BLaER1 treated with 17β-estradiol and CSF1 and Interleukin-3, amounts not matched to agents 10 nM and 100 nM (cell line): Measurements from ENCODE around the gene UBR7.
A peak's percentile ranks its signal among the peaks of the same experiment; 100 is the strongest.

ENCODE experiments used
- H3K27ac ChIP-seq, 11 experiments: shearing (Covaris generic); formaldehyde crosslinking; 2 replicates each; pipeline ENCODE4 v1.8.1; 2022
- H3K27me3 ChIP-seq, 11 experiments: shearing (Covaris generic); formaldehyde crosslinking; 2 replicates each; pipeline ENCODE4 v1.8.1; 2022
- H3K36me3 ChIP-seq, 11 experiments: shearing (Covaris generic); formaldehyde crosslinking; 2 replicates each; pipeline ENCODE4 v1.8.1; 2022
- H3K4me1 ChIP-seq, 10 experiments: shearing (Covaris generic); formaldehyde crosslinking; 2 replicates each; pipeline ENCODE4 v1.8.1; 2022
- H3K4me2 ChIP-seq, 11 experiments: shearing (Covaris generic); formaldehyde crosslinking; 2 replicates each; pipeline ENCODE4 v1.8.1; 2022
- H3K4me3 ChIP-seq, 10 experiments: shearing (Covaris generic); formaldehyde crosslinking; 2 replicates each; pipeline ENCODE4 v1.8.1; 2022
- H3K9ac ChIP-seq, 11 experiments: shearing (Covaris generic); formaldehyde crosslinking; 2 replicates each; pipeline ENCODE4 v1.8.1; 2022
- H3K9me3 ChIP-seq, 11 experiments: shearing (Covaris generic); formaldehyde crosslinking; replicated peaks in 1 of 11; 2 replicates each; pipeline ENCODE4 v1.8.1; 2022
- H4K20me1 ChIP-seq, 11 experiments: shearing (Covaris generic); formaldehyde crosslinking; 2 replicates each; pipeline ENCODE4 v1.8.1; 2022
- Cebpa-rat ChIP-seq, 11 experiments: shearing (Covaris generic); IDR thresholded peaks; 2 replicates each; pipeline ENCODE4 v1.8.1; 2022

UBR7 gene

DNA sequence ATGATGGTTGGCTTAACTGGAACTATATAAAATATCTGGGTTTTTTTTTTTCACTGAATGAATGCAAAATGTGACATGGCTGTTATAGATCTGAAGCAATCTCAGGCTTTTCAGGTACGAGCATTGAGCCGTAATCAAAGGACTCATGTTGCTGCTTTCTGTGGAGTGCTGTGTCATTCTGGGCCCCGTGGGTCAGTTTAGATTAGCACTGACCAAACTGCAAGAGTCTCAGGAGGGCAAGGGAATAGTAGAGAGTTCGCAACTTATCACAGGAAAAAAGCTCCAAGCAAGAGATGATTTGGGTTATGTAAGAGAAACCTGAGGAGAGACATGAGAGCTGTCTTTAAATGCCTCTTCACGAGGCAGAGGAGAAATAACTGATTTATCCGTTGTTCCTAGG, 59.1 kb downstream of the UBR7 start:
- peaks cover 33 to 69% (median 48%) of the 10 kb centered on the region in 11 experiments for H3K36me3 ChIP-seq
- H3K9ac ChIP-seq = no peak overlapping the region
- peaks cover 0 to 85% (median 29%) of the 10 kb centered on the region in 11 experiments; a peak in 13 of 22 replicates for H4K20me1 ChIP-seq
- no peaks in the 10 kb centered on the region for H3K27me3 ChIP-seq
- no peaks in the 10 kb centered on the region for H3K9me3 ChIP-seq
- peaks cover 0 to 11% (median under 1%) of the 10 kb centered on the region in 10 experiments; a peak in 5 of 20 replicates for H3K4me1 ChIP-seq
- no peak overlapping the region for H3K4me2 ChIP-seq
- no peak overlapping the region for H3K4me3 ChIP-seq
- TF ChIP-seq Cebpa-rat (IDR thresholded peaks at IDR 0.05) = no peak
- H3K27ac ChIP-seq = no peak overlapping the region

DNA sequence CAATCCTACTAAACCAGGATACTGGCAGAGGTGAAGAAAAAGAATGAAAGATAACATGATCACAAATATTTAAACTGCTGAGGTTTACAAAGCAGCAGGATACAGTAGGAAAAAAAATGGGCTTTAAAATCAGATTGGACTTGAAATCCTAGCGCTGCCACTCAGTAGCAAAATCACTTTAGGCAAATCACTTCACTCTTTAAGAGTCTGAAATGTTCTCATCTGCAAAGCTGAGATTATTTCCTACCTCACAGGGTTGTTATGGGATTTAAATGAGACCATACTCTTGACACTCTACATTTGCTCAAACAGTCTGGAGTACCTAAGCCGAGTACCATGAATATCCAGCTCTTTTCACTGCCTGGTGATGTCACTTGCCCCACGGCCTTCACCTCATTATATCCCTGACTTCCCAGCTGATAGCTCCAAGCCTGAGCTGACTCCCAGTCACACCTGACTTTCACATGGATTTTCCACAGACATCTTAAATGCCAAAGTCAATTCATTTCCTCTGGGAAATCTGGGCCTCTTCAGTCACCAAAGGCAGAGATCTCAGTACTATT, 60.2 kb downstream of the UBR7 start:
- Histone ChIP-seq H3K36me3 (peaks cover 22 to 68% (median 37%) of the 10 kb centered on the region in 11 experiments), H3K27ac (no peak overlapping the region), H3K4me1 (peaks cover 0 to 22% (median 8%) of the 10 kb centered on the region in 10 experiments; a peak in 13 of 20 replicates), H3K27me3 (no peaks in the 10 kb centered on the region), H4K20me1 (peaks cover 0 to 96% (median 29%) of the 10 kb centered on the region in 11 experiments; a peak in 13 of 22 replicates), H3K9ac (no peak overlapping the region), H3K4me2 (no peak overlapping the region), H3K9me3 (no peaks in the 10 kb centered on the region), H3K4me3 (no peak overlapping the region)
- TF ChIP-seq Cebpa-rat (IDR thresholded peaks at IDR 0.05) = no peak

DNA sequence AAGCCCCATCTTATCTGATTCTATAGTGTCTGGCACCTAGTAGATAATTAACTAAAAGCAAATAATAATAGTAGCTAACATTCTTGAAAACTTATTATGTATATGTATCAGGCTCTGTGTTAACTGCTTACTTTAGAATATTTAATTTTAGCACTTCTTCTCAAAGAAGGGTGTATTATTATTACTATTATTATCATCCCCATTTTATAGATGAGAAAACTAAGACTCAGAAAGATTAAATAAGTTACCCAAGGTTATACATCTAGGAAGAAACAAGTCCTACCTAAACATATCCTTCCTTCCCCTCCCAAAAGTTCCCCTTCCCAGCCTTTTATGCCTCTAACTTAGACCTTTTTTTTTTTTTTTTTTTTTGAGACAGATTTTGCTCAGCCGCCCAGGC, 61.4 kb downstream of the UBR7 start:
- no peaks in the 10 kb centered on the region for H3K9me3 ChIP-seq
- no peak for TF ChIP-seq Cebpa-rat (IDR thresholded peaks at IDR 0.05)
- H3K27ac ChIP-seq = no peak overlapping the region
- no peak overlapping the region for H3K4me3 ChIP-seq
- peaks cover 0 to 31% (median 8%) of the 10 kb centered on the region in 10 experiments; a peak in 13 of 20 replicates for H3K4me1 ChIP-seq
- no peak overlapping the region for H3K9ac ChIP-seq
- H4K20me1 ChIP-seq = peaks cover 0 to 99% (median 29%) of the 10 kb centered on the region in 11 experiments; a peak in 13 of 22 replicates
- H3K27me3 ChIP-seq = no peaks in the 10 kb centered on the region
- H3K36me3 ChIP-seq = peaks cover 19 to 68% (median 25%) of the 10 kb centered on the region in 11 experiments
- no peak overlapping the region for H3K4me2 ChIP-seq

DNA sequence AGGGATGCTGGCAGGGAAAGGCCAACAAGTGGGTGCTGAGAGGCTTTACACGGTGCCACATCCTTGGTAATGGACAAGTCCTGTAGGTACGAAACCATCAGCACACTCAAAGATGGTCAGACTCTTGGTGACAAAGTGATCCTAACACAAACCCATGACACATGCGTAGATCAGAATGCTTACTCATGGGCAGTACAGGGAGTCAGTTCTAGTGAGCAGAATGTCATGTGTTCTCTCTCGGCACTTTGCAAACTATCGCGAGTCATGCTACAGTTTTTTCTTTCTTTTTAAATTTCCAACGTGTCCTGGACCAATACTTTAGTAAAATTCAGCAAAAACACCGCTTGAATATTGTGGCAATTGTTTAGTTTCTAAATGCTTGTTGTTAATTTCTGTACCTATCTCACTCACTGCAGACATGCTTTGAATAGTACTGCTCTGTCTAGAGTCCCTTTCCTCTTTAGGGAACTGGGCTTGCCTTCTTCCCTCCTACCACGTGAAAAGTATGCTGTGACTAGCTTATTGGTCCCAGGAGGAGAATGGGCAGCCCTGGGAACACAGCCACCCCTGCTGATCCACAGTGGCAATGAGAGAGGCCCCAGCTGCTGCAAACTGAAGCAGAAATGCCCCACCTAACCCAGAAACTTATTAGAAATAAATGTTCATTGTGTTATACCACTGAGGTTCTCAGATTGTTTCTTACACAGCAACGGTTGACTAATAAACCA, 62.4 kb downstream of the UBR7 start:
- Histone ChIP-seq H4K20me1 (peaks cover 0 to 99% (median 27%) of the 10 kb centered on the region in 11 experiments; a peak in 13 of 22 replicates), H3K9ac (no peak overlapping the region), H3K4me1 (peaks cover 0 to 31% (median 8%) of the 10 kb centered on the region in 10 experiments; a peak in 13 of 20 replicates), H3K9me3 (no peaks in the 10 kb centered on the region), H3K27me3 (no peaks in the 10 kb centered on the region), H3K27ac (no peak overlapping the region), H3K36me3 (peaks cover 13 to 68% (median 23%) of the 10 kb centered on the region in 11 experiments; a peak in 20 of 22 replicates), H3K4me2 (no peak overlapping the region), H3K4me3 (no peak overlapping the region)
- TF ChIP-seq Cebpa-rat (IDR thresholded peaks at IDR 0.05) = no peak

DNA sequence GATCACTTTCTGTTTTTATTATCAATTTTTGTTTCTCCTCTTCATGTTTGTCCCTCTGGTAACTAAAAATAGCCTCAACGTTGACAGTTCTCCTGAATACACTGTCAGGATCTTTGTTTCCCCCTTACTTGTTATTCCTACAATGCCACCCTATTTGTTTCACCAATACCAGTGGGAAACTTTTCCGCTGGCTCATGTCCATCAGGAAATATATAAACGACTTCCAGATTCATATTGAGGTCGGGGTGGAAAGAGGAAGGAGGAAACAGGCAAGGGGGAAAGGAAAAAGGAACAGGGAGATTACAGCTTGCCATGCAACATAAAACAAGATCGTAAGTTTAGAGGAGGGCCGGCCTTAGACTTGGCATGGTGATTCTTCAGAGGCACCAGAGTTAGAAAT, 64.1 kb downstream of the UBR7 start:
- Histone ChIP-seq H3K27ac (no peak overlapping the region; a peak in 1 of 22 replicates), H3K9ac (no peak overlapping the region), H3K4me2 (peak overlapping the region in 5 of 11 experiments; percentile 3 to 30 (median 13); a peak in 2 of 22 replicates), H4K20me1 (peaks cover 0 to 99% (median 35%) of the 10 kb centered on the region in 11 experiments; a peak in 13 of 22 replicates), H3K4me3 (no peak overlapping the region), H3K4me1 (peaks cover 0 to 31% (median 8%) of the 10 kb centered on the region in 10 experiments; a peak in 13 of 20 replicates), H3K27me3 (no peaks in the 10 kb centered on the region), H3K9me3 (no peaks in the 10 kb centered on the region), H3K36me3 (peaks cover 3 to 68% (median 29%) of the 10 kb centered on the region in 11 experiments; a peak in 20 of 22 replicates)
- TF ChIP-seq Cebpa-rat (IDR thresholded peaks at IDR 0.05) = no peak

DNA sequence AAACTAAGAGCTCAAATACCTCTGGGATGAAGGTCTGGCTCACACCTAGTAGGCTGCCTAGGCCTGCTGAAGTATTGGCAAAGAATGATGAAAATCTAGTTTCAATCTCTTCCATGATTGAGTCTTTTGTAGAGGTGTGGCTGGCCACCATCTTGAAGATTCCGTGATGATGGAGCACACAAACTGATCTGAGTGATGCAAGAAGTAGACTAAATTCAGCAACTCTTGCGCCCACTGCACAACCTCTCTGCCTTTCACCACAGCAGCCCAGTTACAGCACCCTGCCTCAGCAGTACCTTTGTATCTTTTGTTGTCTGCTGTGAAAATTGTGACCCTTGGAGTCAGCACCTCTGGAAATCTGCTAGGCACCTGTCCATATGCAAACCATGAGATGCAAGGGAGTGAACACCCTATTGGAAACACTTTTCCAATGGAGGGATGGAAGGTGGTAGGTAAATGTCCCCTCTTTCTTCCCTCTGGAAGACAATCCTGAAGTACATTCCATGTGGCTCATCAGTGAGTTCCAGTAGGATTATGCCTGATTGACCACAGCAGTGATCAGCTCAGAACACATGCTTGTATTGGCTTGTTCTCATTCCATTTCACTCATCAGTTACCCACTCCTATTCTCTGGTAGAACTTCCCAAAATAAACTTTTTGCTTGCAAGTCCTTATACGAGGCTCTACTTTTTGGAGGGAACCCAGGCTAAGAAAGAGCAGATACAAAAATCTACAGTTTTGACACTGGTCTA, 67.2 kb downstream of the UBR7 start:
- TF ChIP-seq Cebpa-rat (IDR thresholded peaks at IDR 0.05) = no peak
- H3K36me3 ChIP-seq = peaks cover 0 to 86% (median 43%) of the 10 kb centered on the region in 11 experiments; a peak in 20 of 22 replicates
- no peak overlapping the region for H3K4me2 ChIP-seq
- H3K9me3 ChIP-seq = no peaks in the 10 kb centered on the region
- no peaks in the 10 kb centered on the region for H3K27me3 ChIP-seq
- no peak overlapping the region for H3K4me3 ChIP-seq
- H4K20me1 ChIP-seq = peaks cover 0 to 95% (median 20%) of the 10 kb centered on the region in 11 experiments; a peak in 14 of 22 replicates
- H3K4me1 ChIP-seq = peaks cover 0 to 31% (median 8%) of the 10 kb centered on the region in 10 experiments; a peak in 13 of 20 replicates
- H3K27ac ChIP-seq = no peak overlapping the region
- no peak overlapping the region for H3K9ac ChIP-seq

DNA sequence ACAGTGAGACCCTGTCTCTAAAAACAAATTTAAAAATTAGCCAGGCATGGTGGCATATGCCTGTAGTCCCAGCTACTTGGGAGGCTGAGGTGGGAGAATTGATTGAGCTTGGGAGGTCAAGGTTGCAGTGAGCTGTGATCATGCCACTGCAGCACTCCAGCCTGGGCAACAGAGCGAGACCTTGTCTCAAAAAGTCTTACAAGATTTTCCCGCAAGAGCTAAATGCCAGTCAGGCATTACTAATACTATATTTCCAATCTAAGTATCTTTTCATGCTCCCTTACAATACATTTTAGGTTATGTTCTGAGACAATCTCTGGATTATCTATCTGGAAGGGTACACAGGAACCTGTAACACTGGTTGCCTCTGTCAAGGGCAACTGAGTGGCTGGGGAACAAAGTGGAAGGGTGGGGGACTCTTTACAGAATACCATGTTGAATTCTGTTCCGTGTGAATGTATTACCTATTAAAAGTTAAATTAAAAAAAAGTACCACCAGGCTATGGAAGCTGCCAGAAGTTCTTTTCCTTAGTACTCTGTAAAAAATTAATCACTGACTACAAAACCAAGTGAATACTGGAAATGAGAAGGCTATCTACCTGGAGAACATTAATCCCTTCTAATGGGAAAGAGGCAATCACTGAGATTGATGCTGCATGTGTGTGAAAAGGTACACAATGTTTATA, 69.1 kb downstream of the UBR7 start:
- Histone ChIP-seq H3K9me3 (no peaks in the 10 kb centered on the region), H3K4me1 (peaks cover 0 to 20% (median 8%) of the 10 kb centered on the region in 10 experiments; a peak in 13 of 20 replicates), H3K27ac (no peak overlapping the region), H3K4me2 (no peak overlapping the region), H3K36me3 (peaks cover 3 to 96% (median 47%) of the 10 kb centered on the region in 11 experiments; a peak in 20 of 22 replicates), H3K27me3 (no peaks in the 10 kb centered on the region), H4K20me1 (peaks cover 0 to 94% (median 19%) of the 10 kb centered on the region in 11 experiments; a peak in 14 of 22 replicates), H3K4me3 (no peak overlapping the region), H3K9ac (no peak overlapping the region)
- no peak for TF ChIP-seq Cebpa-rat (IDR thresholded peaks at IDR 0.05)
